Mesenteric fat pad (tissue), 1 donor: ENCODE results near the gene MC2R. TPM values are rescaled to one million over a fixed set of nuclear protein-coding genes. Genes with fewer than 3 reads are reported as not detected.

Source experiments
- total RNA-seq: library from RNA; stranded (reverse); fragmentation: NEBNext Ultra II Directional; extraction: Animal tissue kit (Norgen Biotek cat#: 25700); gene quantifications from one replicate; pipeline ENCODE4 v1.2.1, GENCODE V29; 2021
- donor health status: DM: yes; HTN: yes; CAD: no.

The MC2R gene
- total RNA-seq, 1 donor from 2014 or later = not detected

Other genes starting within 250 kb of the MC2R start
- gene FAM210A, start 189.0 kb downstream of the MC2R start, total RNA-seq = 17.3 TPM
- 23.2 TPM for gene RNMT, start 188.9 kb downstream of the MC2R start, total RNA-seq
- gene MC5R, start 91.4 kb downstream of the MC2R start, total RNA-seq = not detected
- 3.9 TPM for gene ZNF519, start 216.9 kb upstream of the MC2R start, total RNA-seq